GM12878 (cell line): Measurements from ENCODE around the gene HAND2. TPM values are rescaled to one million over a fixed set of nuclear protein-coding genes. Genes with fewer than 3 reads are reported as not detected.

Source experiments
- ATAC-seq: fragments of 200-7000 bp; cut with Tn5 transposase; 3 replicates; pipeline ENCODE4 v1.9.1; 2020; ENCODE audit warnings: mild to moderate bottlenecking, moderate library complexity
- BruUV-seq: library from RNA; stranded (reverse); fragments of 400-500 nt; replicated peaks from 2 replicates; lab custom pipeline; 2021; lab: Mats Ljungman, UMichigan
- CTCF ChIA-PET: fragments of 300-600 bp; sonication (Branson Sonifier 250); formaldehyde crosslinking; extraction: SDS; loops from one replicate; lab custom pipeline; 2021; ENCODE audit warnings: inconsistent platforms; lab: Yijun Ruan, JAX
- POLR2A ChIA-PET: fragments of 350-600 bp; formaldehyde crosslinking; extraction: SDS; loops from one replicate; lab custom pipeline; 2021; ENCODE audit warnings: inconsistent platforms; lab: Charles Lee
- RAD21 ChIA-PET: fragments of 300-600 bp; sonication (Branson Sonifier 250); formaldehyde crosslinking; loops from one replicate; lab custom pipeline; 2023; ENCODE audit warnings: antibody characterized with exemption; ENCODE audit not compliant: unreplicated experiment; lab: Charles Lee
- SMC1A ChIA-PET: fragments of 300-600 bp; sonication (Branson Sonifier 250); formaldehyde crosslinking; loops from one replicate; lab custom pipeline; 2023; ENCODE audit not compliant: unreplicated experiment, uncharacterized antibody; lab: Charles Lee
- DNase-seq: peaks from one replicate; pipeline ENCODE4 v3.0.0-alpha.2; 2011; ENCODE audit warnings: low read depth, low spot score
- FAIRE-seq: peaks from 3 replicates; lab custom pipeline; 2011; peaks lifted over from hg19 to GRCh38; lab: Jason Lieb, UNC
- H2AFZ ChIP-seq: 2 replicates; pipeline ENCODE4 v1.6.0; 2011; ENCODE audit warnings: low read depth, low read length, control low read depth; ENCODE audit not compliant: control insufficient read depth
- H3K27ac ChIP-seq: 2 replicates; pipeline ENCODE4 v1.5.1; 2011; ENCODE audit warnings: control low read depth; ENCODE audit not compliant: control insufficient read depth, insufficient read depth
- H3K27me3 ChIP-seq, 2 experiments: replicated peaks in 1 of 2; 2 replicates each; pipeline versions ENCODE4 v1.6.0 to v1.6.1; 2011; ENCODE audit warnings: low read length in 1 of 2; ENCODE audit not compliant: control insufficient read depth in 2 of 2, insufficient read depth in 2 of 2
- H3K36me3 ChIP-seq, 2 experiments: 2 replicates each; pipeline ENCODE4 v1.5.1; 2011; ENCODE audit warnings: low read length in 1 of 2; ENCODE audit not compliant: control insufficient read depth in 2 of 2, insufficient read depth in 2 of 2
- H3K4me1 ChIP-seq: 2 replicates; pipeline ENCODE4 v1.6.1; 2011; ENCODE audit warnings: mild to moderate bottlenecking, low read length, moderate library complexity, mixed read lengths; ENCODE audit not compliant: control insufficient read depth, insufficient read depth
- H3K4me2 ChIP-seq: 2 replicates; pipeline ENCODE4 v1.6.0; 2011; ENCODE audit warnings: control low read depth; ENCODE audit not compliant: control insufficient read depth, insufficient read depth
- H3K4me3 ChIP-seq: fragments of 200-600 bp; sonication (generic); 2 replicates; pipeline ENCODE4 v1.5.1; 2016
- H3K79me2 ChIP-seq: 2 replicates; pipeline ENCODE4 v1.6.0; 2011; ENCODE audit warnings: low read length; ENCODE audit not compliant: control insufficient read depth, insufficient read depth
- H3K9ac ChIP-seq: 2 replicates; pipeline ENCODE4 v1.8.0; 2011; ENCODE audit warnings: low read length, control low read depth, mixed read lengths; ENCODE audit not compliant: control insufficient read depth, insufficient read depth
- H3K9me3 ChIP-seq: replicated peaks from 3 replicates; pipeline ENCODE4 v1.5.1; 2011; ENCODE audit warnings: mild to moderate bottlenecking, low read length; ENCODE audit not compliant: control insufficient read depth, insufficient read depth
- H4K20me1 ChIP-seq: 2 replicates; pipeline ENCODE4 v1.6.0; 2011; ENCODE audit not compliant: control insufficient read depth, insufficient read depth
- ASH2L ChIP-seq: fragments of 300-600, 200-600 bp; sonication (generic); IDR thresholded peaks from 2 replicates; pipeline ENCODE4 v1.6.1; 2017; ENCODE audit warnings: low read depth, mild to moderate bottlenecking, borderline replicate concordance
- BHLHE40 ChIP-seq, 2 experiments: fragments of 450-650 bp in 1 of 2; IDR thresholded peaks; 2 replicates each; pipeline ENCODE4 v1.6.1; 2011 to 2017; ENCODE audit warnings: low read depth in 2 of 2, borderline replicate concordance in 1 of 2, improper control_type of control experiment in 1 of 2, low read length in 1 of 2, mild to moderate bottlenecking in 1 of 2
- CBX3 ChIP-seq: fragments of 200-600 bp; sonication (generic); IDR thresholded peaks from 2 replicates; pipeline ENCODE4 v1.6.1; 2016; ENCODE audit warnings: low read depth, borderline replicate concordance
- CBX5 ChIP-seq: sonication (generic); IDR thresholded peaks from 2 replicates; pipeline ENCODE4 v1.6.1; 2016; ENCODE audit warnings: low read depth, moderate library complexity, mild to moderate bottlenecking, inconsistent platforms
- E2F8 ChIP-seq: fragments of 450-650 bp; IDR thresholded peaks from 2 replicates; pipeline ENCODE4 v1.6.1; 2018; ENCODE audit warnings: mild to moderate bottlenecking, low read depth, moderate library complexity; ENCODE audit not compliant: partially characterized antibody
- ETV6 ChIP-seq, 2 experiments: fragments of 450-650 bp in 1 of 2; IDR thresholded peaks in 1 of 2; conservative IDR thresholded peaks in 1 of 2; 2 replicates each; pipeline ENCODE4 v1.6.1; 2014; ENCODE audit warnings: antibody characterized with exemption in 1 of 2, borderline replicate concordance in 1 of 2, low read depth in 1 of 2, mild to moderate bottlenecking in 1 of 2, moderate library complexity in 1 of 2
- FOXK2 ChIP-seq: fragments of 450-650 bp; IDR thresholded peaks from 2 replicates; pipeline ENCODE4 v1.6.1; 2017; ENCODE audit warnings: mild to moderate bottlenecking, moderate library complexity
- KDM1A ChIP-seq: fragments of 200-600 bp; sonication (generic); IDR thresholded peaks from 2 replicates; pipeline ENCODE4 v1.6.1; 2016; ENCODE audit warnings: borderline replicate concordance
- MEF2A ChIP-seq: IDR thresholded peaks from 2 replicates; pipeline ENCODE4 v1.6.1; 2011; ENCODE audit warnings: low read depth, mild to moderate bottlenecking, low read length, moderate library complexity; ENCODE audit not compliant: insufficient read depth
- NBN ChIP-seq: fragments of 450-650 bp; IDR thresholded peaks from 2 replicates; pipeline ENCODE4 v1.6.1; 2016
- NRF1 ChIP-seq: conservative IDR thresholded peaks from 2 replicates; pipeline ENCODE4 v1.6.1; 2011; ENCODE audit warnings: mild to moderate bottlenecking, low read depth, low read length, improper control_type of control experiment
- PAX8 ChIP-seq: fragments of 450-650 bp; IDR thresholded peaks from 2 replicates; pipeline ENCODE4 v1.6.1; 2017; ENCODE audit warnings: mild to moderate bottlenecking, moderate library complexity
- RELA ChIP-seq: fragments of 450-650 bp; IDR thresholded peaks from 2 replicates; pipeline ENCODE4 v1.8.0; 2014; ENCODE audit warnings: borderline replicate concordance; ENCODE audit not compliant: partially characterized antibody
- RUNX3 ChIP-seq: IDR thresholded peaks from 2 replicates; pipeline ENCODE4 v1.6.1; 2012; ENCODE audit warnings: low read length, inconsistent platforms
- SPI1 ChIP-seq: IDR thresholded peaks from 2 replicates; pipeline ENCODE4 v1.6.1; 2011; ENCODE audit warnings: low read depth, mild to moderate bottlenecking, low read length, moderate library complexity, borderline replicate concordance; ENCODE audit not compliant: insufficient read depth
- TCF7 ChIP-seq: IDR thresholded peaks from 2 replicates; pipeline ENCODE4 v1.6.1; 2014; ENCODE audit warnings: antibody characterized with exemption, borderline replicate concordance
- ZBTB33 ChIP-seq: fragments of 450-650 bp; IDR thresholded peaks from 2 replicates; pipeline ENCODE4 v1.6.1; 2017; ENCODE audit warnings: mild to moderate bottlenecking
- ZNF274 ChIP-seq: IDR thresholded peaks from one replicate; pipeline ENCODE4 v1.8.0; 2011; ENCODE audit not compliant: insufficient read length, insufficient read depth
- WGBS: methylation state at CpG from one replicate; pipeline ENCODE4 v1.1.6; 2016; ENCODE audit warnings: low lambda C conversion rate; ENCODE audit not compliant: insufficient replicate concordance, insufficient coverage; ENCODE audit errors: missing lambda C conversion rate; 5-methylcytosine and 5-hydroxymethylcytosine counted together
- in situ Hi-C: fragments of 300-500 bp; cut with MboI; formaldehyde crosslinking; loops from 9 replicates; pipeline ENCODE4 v1.14.3; 2018; ENCODE audit warnings: mixed read lengths
- intact Hi-C: fragments of 100-400 bp; cut with micrococcal nuclease; formaldehyde crosslinking; loops from one replicate; pipeline ENCODE4 v1.14.2; 2022; ENCODE audit not compliant: unreplicated experiment
- polyA plus RNA-seq, 11 experiments: library from polyadenylated mRNA; depleted of rRNA in 4 of 11; unstranded in 6 of 11; stranded (reverse) in 5 of 11; fragments of >200 nt; fragmentation: Nextera tagmentation in 4 of 11; fragmentation: Illumina TruSeq in 1 of 11; extraction: Ambion mirVana in 4 of 11; extraction: Trizol in 1 of 11; gene quantifications; 1 replicate in 1 of 11; 2 replicates in 10 of 11; pipeline versions ENCODE4 v1.2.1 to v1.2.3, GENCODE V29; 2011 to 2016; ENCODE audit warnings: inconsistent platforms in 2 of 11, missing spikeins in 2 of 11, low read depth in 1 of 11
- total RNA-seq, 4 experiments: library from RNA; depleted of rRNA in 3 of 4; stranded (reverse); fragments of >200 nt in 3 of 4; fragmentation: Illumina TruSeq in 1 of 4; extraction: Trizol in 1 of 4; gene quantifications; 2 replicates each; pipeline versions ENCODE4 v1.2.1 to v1.2.3, GENCODE V29; 2013 to 2021
- TF ChIP-seq, protein P1 (sequence below): IDR thresholded peaks from 2 replicates; pipeline ENCODE4 v1.6.1; 2011; ENCODE audit warnings: borderline replicate concordance, low read depth, mild to moderate bottlenecking, moderate library complexity, mixed read lengths, low read length; ENCODE audit not compliant: insufficient read depth; ENCODE audit errors: extremely low read length

HAND2 gene
- total and polyA plus RNA-seq, 10 of the 15 experiments (the other 5 are each of a cell fraction or from before 2014, with no cell fraction given), result 0.09 TPM; not detected in 9

GRCh38 chr4:173477016-173477415 is 53.0 kb downstream of the HAND2 start:
- Histone ChIP-seq H3K9me3 (no peaks in the 10 kb centered on the region), H4K20me1 (no peaks in the 10 kb centered on the region), H3K79me2 (no peaks in the 10 kb centered on the region), H3K27me3 (no peaks in the 10 kb centered on the region)
- CTCF ChIA-PET, result no interaction called here
- in situ Hi-C loops, result no loop called here
- DNase-seq, result no peak
- TF ChIP-seq NRF1 (no peak), ETV6 (conservative IDR thresholded peaks at IDR 0.05 in 1 of 2, IDR thresholded peaks at IDR 0.05 in 1 of 2; ENCODE audit: borderline replicate concordance in 1 of 2, low read depth in 1 of 2) (no peak), KDM1A (no peak), SPI1 (no peak), ZNF274 (no peak), RELA (no peak), PAX8 (no peak), RUNX3 (no peak), FOXK2 (no peak), MEF2A (no peak), E2F8 (no peak), CBX5 (no peak), BHLHE40 (IDR thresholded peaks at IDR 0.05; ENCODE audit: borderline replicate concordance in 1 of 2, low read depth in 2 of 2, low read length in 1 of 2) (no peak), NBN (no peak), ZBTB33 (no peak), TCF7 (no peak), ASH2L (no peak), CBX3 (no peak)
- TF ChIP-seq, protein P1, sequence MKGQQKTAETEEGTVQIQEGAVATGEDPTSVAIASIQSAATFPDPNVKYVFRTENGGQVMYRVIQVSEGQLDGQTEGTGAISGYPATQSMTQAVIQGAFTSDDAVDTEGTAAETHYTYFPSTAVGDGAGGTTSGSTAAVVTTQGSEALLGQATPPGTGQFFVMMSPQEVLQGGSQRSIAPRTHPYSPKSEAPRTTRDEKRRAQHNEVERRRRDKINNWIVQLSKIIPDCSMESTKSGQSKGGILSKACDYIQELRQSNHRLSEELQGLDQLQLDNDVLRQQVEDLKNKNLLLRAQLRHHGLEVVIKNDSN, result no peak
- TF ChIP-seq, all 136 proteins: peak for 0
- H3K4me1 ChIP-seq, result no peaks in the 10 kb centered on the region
- no TSS peak for BruUV-seq
- H3K36me3 ChIP-seq, result no peaks in the 10 kb centered on the region
- no peak overlapping the region for H2AFZ ChIP-seq
- POLR2A ChIA-PET, result no interaction called here
- H3K27ac ChIP-seq, result no peak overlapping the region
- FAIRE-seq (no peak), ATAC-seq (no peak)
- intact Hi-C loops, result no loop called here
- RAD21 ChIA-PET, result no interaction called here
- H3K4me3 ChIP-seq, result no peak overlapping the region
- 0% methylated on average over 1 of the region's 1 CpG for WGBS
- no peak overlapping the region for H3K9ac ChIP-seq
- H3K4me2 ChIP-seq, result no peak overlapping the region
- SMC1A ChIA-PET, result interaction anchor here (0.7 kb wide), 1 partner anchor 56 kb away, joined by 3 read pairs; no protein-coding TSS in a partner anchor
